Brain microvascular endothelial cell (primary cell): Measurements from ENCODE around the gene GPC5.
A peak's percentile ranks its signal among the peaks of the same experiment; 100 is the strongest.

Experiments used
- DNase-seq: peaks from one replicate; pipeline ENCODE4 v3.0.0-alpha.2; 2020
- H3K27ac ChIP-seq: fragments of 250-450 bp; sonication (Bioruptor Pico); 2 replicates; pipeline ENCODE4 v1.5.1; 2020; ENCODE audit warnings: mild to moderate bottlenecking, moderate library complexity
- H3K27me3 ChIP-seq: fragments of 250-450 bp; sonication (Bioruptor Pico); replicated peaks from 2 replicates; pipeline ENCODE4 v1.5.1; 2020; ENCODE audit warnings: mild to moderate bottlenecking
- H3K36me3 ChIP-seq: fragments of 250-450 bp; sonication (Bioruptor Pico); replicated peaks from 2 replicates; pipeline ENCODE4 v1.5.1; 2020; ENCODE audit warnings: mild to moderate bottlenecking
- H3K4me3 ChIP-seq: 2 replicates; pipeline ENCODE4 v1.5.1; 2011; ENCODE audit warnings: low read depth, mild to moderate bottlenecking, control low read depth, low read length, moderate library complexity
- CTCF ChIP-seq: IDR thresholded peaks from 2 replicates; pipeline ENCODE4 v1.5.1; 2011; ENCODE audit warnings: low read depth, mild to moderate bottlenecking, moderate library complexity, low read length, control low read depth, inconsistent platforms; ENCODE audit errors: missing control alignments
- in situ Hi-C: cut with HindIII; loops from 2 replicates; pipeline ENCODE4 v1.10.0; 2017; ENCODE audit warnings: low sequenced_read_pairs, low pct_ligation_motif_present

The GPC5 gene

GRCh38 chr13:92122186-92122853, 723.9 kb downstream of the GPC5 start:
- H3K36me3 ChIP-seq, result no peaks in the 10 kb centered on the region
- TF ChIP-seq CTCF, result no peak
- in situ Hi-C loops, result no loop called here
- no peak overlapping the region for H3K4me3 ChIP-seq
- H3K27ac ChIP-seq, result no peak overlapping the region
- DNase-seq, result no peak
- no peaks in the 10 kb centered on the region for H3K27me3 ChIP-seq

- H3K4me3 ChIP-seq, result no peak overlapping the region
- no peak for TF ChIP-seq CTCF
- no peak for DNase-seq
- H3K27me3 ChIP-seq, result no peaks in the 10 kb centered on the region
- no peak overlapping the region for H3K27ac ChIP-seq
- in situ Hi-C loops, result no loop called here
- no peaks in the 10 kb centered on the region for H3K36me3 ChIP-seq
Observed at GRCh38 chr13:92126399-92126798, 728.0 kb downstream of the GPC5 start.

- Histone ChIP-seq H3K36me3 (no peaks in the 10 kb centered on the region), H3K27ac (no peak overlapping the region), H3K4me3 (no peak overlapping the region), H3K27me3 (no peaks in the 10 kb centered on the region)
- in situ Hi-C loops, result no loop called here
- DNase-seq, result no peak
- TF ChIP-seq CTCF, result no peak
Observed at GRCh38 chr13:92135509-92135908, 737.1 kb downstream of the GPC5 start.

- H3K36me3 ChIP-seq, result no peaks in the 10 kb centered on the region
- no peak overlapping the region for H3K27ac ChIP-seq
- no peak overlapping the region for H3K4me3 ChIP-seq
- in situ Hi-C loops, result no loop called here
- peak; percentile 3 for DNase-seq
- no peak for TF ChIP-seq CTCF
- no peaks in the 10 kb centered on the region for H3K27me3 ChIP-seq
Observed at GRCh38 chr13:92136449-92137155, 738.2 kb downstream of the GPC5 start.

GRCh38 chr13:92137520-92137919, 739.1 kb downstream of the GPC5 start:
- H3K36me3 ChIP-seq, result no peaks in the 10 kb centered on the region
- no peak for DNase-seq
- no peak for TF ChIP-seq CTCF
- H3K27ac ChIP-seq, result no peak overlapping the region
- in situ Hi-C loops, result no loop called here
- no peaks in the 10 kb centered on the region for H3K27me3 ChIP-seq
- H3K4me3 ChIP-seq, result no peak overlapping the region

- no peak for TF ChIP-seq CTCF
- DNase-seq, result no peak
- no peak overlapping the region for H3K27ac ChIP-seq
- no peaks in the 10 kb centered on the region for H3K36me3 ChIP-seq
- no peaks in the 10 kb centered on the region for H3K27me3 ChIP-seq
- in situ Hi-C loops, result no loop called here
- no peak overlapping the region for H3K4me3 ChIP-seq
Observed at GRCh38 chr13:92143766-92144165, 745.3 kb downstream of the GPC5 start.
